NB4 (cell line): ENCODE results near the gene DPP4.

Experiments used
- DNase-seq: peaks from one replicate; pipeline ENCODE4 v3.0.0; 2010; ENCODE audit warnings: low read depth
- H3K4me3 ChIP-seq: one replicate; pipeline ENCODE4 v1.5.1; 2011; ENCODE audit warnings: mild to moderate bottlenecking, low read depth, low read length, moderate library complexity
- MYC ChIP-seq: IDR thresholded peaks from 2 replicates; pipeline ENCODE4 v1.6.1; 2011; ENCODE audit warnings: low read depth, low read length
- POLR2A ChIP-seq: IDR thresholded peaks from 2 replicates; pipeline ENCODE4 v1.6.1; 2011; ENCODE audit warnings: mild to moderate bottlenecking; ENCODE audit not compliant: insufficient read length; ENCODE audit errors: extremely low read depth
- TF ChIP-seq, protein P1 (sequence below): IDR thresholded peaks from one replicate; pipeline ENCODE4 v1.5.1; 2012; ENCODE audit warnings: low read depth, low read length
- TF ChIP-seq, protein P2 (sequence below): IDR thresholded peaks from 2 replicates; pipeline ENCODE4 v1.6.1; 2011; ENCODE audit warnings: low read depth, low read length

DPP4 gene

DNA sequence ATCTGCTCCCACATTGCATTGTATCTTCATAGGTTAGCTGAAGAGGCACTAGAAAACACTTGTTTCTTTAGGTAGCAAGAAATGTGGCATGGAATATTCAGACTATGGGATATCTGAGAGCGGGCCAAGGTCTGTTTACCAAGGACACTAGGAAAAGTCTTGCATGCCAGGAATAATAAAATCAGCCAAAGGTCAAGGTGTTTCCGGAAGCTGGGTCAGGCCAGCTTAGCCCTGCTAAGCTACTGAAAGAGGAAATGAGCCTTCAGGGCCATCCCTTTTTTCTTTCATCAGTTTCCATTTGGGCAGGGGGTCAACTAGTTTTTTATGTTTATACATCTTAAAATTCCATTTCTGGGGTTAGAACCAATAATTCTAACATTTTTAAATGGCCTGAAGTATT, 101.1 kb downstream of the DPP4 start:
- no peak for DNase-seq
- no peak overlapping the region for H3K4me3 ChIP-seq
- TF ChIP-seq, protein P1, sequence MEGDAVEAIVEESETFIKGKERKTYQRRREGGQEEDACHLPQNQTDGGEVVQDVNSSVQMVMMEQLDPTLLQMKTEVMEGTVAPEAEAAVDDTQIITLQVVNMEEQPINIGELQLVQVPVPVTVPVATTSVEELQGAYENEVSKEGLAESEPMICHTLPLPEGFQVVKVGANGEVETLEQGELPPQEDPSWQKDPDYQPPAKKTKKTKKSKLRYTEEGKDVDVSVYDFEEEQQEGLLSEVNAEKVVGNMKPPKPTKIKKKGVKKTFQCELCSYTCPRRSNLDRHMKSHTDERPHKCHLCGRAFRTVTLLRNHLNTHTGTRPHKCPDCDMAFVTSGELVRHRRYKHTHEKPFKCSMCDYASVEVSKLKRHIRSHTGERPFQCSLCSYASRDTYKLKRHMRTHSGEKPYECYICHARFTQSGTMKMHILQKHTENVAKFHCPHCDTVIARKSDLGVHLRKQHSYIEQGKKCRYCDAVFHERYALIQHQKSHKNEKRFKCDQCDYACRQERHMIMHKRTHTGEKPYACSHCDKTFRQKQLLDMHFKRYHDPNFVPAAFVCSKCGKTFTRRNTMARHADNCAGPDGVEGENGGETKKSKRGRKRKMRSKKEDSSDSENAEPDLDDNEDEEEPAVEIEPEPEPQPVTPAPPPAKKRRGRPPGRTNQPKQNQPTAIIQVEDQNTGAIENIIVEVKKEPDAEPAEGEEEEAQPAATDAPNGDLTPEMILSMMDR: no peak
- TF ChIP-seq MYC (no peak), POLR2A (no peak)
- TF ChIP-seq, protein P2, sequence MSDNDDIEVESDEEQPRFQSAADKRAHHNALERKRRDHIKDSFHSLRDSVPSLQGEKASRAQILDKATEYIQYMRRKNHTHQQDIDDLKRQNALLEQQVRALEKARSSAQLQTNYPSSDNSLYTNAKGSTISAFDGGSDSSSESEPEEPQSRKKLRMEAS: no peak

DNA sequence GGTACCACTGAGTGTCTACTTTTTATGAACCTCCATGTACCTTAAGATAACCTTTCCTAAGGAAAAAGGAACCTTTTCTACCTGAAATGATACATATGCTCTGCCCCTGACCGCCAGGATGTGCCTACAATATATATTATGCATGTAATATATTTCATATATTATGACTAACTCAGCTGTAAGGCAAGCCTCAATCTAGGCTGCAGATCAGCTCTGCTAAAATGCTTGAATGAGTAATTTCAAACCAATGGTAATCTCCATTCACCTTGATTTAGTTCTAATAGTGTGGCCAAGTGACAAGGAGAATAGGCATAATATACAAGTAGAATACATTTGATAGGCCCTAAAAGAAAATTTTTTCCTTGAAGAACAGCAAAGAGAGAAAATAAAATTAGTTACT, 101.8 kb downstream of the DPP4 start:
- TF ChIP-seq, protein P1: no peak
- TF ChIP-seq MYC (no peak), POLR2A (no peak)
- TF ChIP-seq, protein P2: no peak
- no peak for DNase-seq
- no peak overlapping the region for H3K4me3 ChIP-seq

DNA sequence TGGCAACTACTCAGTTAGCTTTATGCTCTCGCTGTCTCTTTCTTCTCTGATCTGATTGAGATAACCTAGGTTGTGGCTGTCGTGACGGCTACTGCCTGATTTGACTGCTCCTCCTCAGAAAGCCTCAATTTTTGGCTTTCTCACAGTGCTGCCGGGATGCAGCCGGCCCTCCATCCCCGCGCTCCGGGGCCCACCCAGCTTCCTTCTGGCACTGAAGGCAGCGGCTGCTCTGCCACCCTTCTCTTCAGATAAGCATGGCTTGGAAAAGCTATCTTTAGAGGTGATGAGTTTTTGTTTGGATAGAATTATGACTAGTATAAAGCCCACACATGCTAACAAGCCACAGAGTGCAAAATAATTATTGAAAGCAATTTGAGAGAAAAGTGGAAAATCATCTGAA, 102.5 kb downstream of the DPP4 start:
- no peak overlapping the region for H3K4me3 ChIP-seq
- TF ChIP-seq POLR2A: no peak
- TF ChIP-seq MYC: no peak
- TF ChIP-seq, protein P2: no peak
- TF ChIP-seq, protein P1: no peak
- no peak for DNase-seq

DNA sequence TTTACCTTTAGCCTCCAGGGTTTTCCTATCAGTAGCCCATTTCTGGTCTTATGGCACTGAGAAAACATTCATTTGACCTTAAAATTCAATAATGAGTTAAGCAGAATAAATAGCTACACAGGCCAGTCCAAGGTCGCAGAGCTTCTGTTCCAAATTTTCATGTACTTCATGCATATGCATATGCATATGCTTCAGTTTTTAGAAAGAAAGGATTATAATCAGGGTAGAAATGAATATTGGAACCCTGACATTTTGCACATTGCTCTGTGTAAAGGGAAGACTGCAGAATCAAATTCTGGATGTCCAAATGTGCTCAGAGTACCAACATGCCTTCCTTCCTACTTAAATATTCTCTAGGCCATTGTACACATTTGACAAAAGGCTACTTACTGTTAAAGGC, 104.9 kb downstream of the DPP4 start:
- TF ChIP-seq, protein P2: no peak
- TF ChIP-seq MYC (no peak), POLR2A (no peak)
- TF ChIP-seq, protein P1: no peak
- H3K4me3 ChIP-seq: no peak overlapping the region
- DNase-seq: no peak

DNA sequence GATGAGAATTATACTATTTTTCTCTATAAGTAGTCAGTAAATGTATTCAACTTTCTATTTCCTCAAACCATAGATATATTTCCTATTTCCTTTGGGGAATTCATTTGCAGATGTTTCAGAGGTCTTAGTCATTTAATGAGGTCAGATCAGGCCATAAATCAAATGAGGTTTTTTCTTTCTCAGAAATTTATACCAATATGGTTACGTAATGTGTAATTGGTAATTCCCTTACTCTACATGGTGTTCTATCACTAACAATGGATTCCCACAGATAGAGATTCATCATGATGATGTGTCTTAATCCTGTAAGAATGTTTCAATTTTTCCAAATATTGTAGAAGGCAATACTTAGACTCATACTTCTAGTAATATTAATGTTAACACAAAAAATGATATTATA, 108.0 kb downstream of the DPP4 start:
- TF ChIP-seq, protein P2: no peak
- TF ChIP-seq MYC (no peak), POLR2A (no peak)
- TF ChIP-seq, protein P1: no peak
- DNase-seq: no peak
- H3K4me3 ChIP-seq: no peak overlapping the region

DNA sequence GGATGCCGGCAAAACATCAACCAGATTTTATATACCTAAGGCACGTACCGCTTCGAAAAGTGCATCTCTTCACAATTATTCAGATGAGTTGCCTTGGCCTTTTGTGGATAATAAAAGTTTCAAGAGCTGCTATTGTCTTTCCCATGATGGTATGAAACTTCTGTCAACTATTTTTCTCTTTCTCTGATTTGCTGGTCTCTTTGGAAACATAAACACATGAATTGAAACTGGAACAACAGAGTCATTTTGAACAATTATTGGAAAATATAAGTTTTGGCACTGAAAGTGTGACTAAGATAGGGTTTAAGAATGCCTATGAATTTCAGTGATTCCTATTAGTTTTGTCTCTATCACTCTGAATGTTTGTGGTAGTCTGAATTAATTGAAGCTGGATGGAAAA, 109.9 kb downstream of the DPP4 start:
- DNase-seq: no peak
- TF ChIP-seq, protein P2: no peak
- no peak for TF ChIP-seq MYC
- TF ChIP-seq, protein P1: no peak
- TF ChIP-seq POLR2A: no peak

More for the DNA sequence above, 109.9 kb downstream of the DPP4 start:
- no peak overlapping the region for H3K4me3 ChIP-seq
